Fibroblast of the aortic adventitia (primary cell): Measurements from ENCODE around the gene LINC01488. TPM values are rescaled to one million over a fixed set of nuclear protein-coding genes. Genes with fewer than 3 reads are reported as not detected.

Experiments
- DNase-seq: peaks from one replicate; pipeline ENCODE4 v3.0.0-alpha.2; 2010; ENCODE audit warnings: low read depth
- H3K4me3 ChIP-seq: 2 replicates; pipeline ENCODE4 v1.5.1; 2011; ENCODE audit warnings: low read depth, mild to moderate bottlenecking, control low read depth, low read length, moderate library complexity
- CTCF ChIP-seq: IDR thresholded peaks from 2 replicates; pipeline ENCODE4 v1.5.1; 2011; ENCODE audit warnings: mild to moderate bottlenecking, low read length, control low read depth, inconsistent platforms; ENCODE audit not compliant: insufficient read depth
- total RNA-seq: library from RNA; depleted of rRNA; stranded (reverse); fragments of >200 nt; gene quantifications from 2 replicates; pipeline ENCODE4 v1.2.3, GENCODE V29; 2012; ENCODE audit warnings: low replicate concordance

The LINC01488 gene
- total RNA-seq, 1 donor = not detected

- no peak overlapping the region for H3K4me3 ChIP-seq
- DNase-seq = no peak
- no peak for TF ChIP-seq CTCF
Observed at GRCh38 chr11:69515271-69516245, 34.1 kb downstream of the LINC01488 start.

DNA sequence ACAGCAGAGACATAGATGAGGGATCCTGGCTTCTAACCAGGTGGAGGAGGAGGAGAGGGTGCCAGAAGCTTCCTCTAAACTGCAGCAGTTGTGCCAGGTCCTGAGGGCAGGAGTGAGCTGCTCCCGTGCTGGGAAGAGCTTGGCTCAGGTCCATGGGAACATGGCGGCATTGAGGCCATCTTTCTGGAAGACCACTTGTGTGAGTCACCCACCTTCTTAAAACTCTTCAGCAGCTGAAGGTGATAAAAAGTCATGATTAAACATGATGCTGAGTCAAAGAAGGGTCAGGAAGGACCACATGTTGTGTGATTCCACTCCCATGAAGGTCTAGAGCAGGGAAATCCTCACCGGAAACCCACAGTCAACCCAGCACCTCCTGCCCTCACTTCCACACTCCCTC lies 35.1 kb downstream of the LINC01488 start:
- no peak for TF ChIP-seq CTCF
- DNase-seq = no peak
- no peak overlapping the region for H3K4me3 ChIP-seq

GRCh38 chr11:69518081-69518950 lies 36.9 kb downstream of the LINC01488 start:
- no peak overlapping the region for H3K4me3 ChIP-seq
- DNase-seq = peak; percentile 80
- no peak for TF ChIP-seq CTCF

DNA sequence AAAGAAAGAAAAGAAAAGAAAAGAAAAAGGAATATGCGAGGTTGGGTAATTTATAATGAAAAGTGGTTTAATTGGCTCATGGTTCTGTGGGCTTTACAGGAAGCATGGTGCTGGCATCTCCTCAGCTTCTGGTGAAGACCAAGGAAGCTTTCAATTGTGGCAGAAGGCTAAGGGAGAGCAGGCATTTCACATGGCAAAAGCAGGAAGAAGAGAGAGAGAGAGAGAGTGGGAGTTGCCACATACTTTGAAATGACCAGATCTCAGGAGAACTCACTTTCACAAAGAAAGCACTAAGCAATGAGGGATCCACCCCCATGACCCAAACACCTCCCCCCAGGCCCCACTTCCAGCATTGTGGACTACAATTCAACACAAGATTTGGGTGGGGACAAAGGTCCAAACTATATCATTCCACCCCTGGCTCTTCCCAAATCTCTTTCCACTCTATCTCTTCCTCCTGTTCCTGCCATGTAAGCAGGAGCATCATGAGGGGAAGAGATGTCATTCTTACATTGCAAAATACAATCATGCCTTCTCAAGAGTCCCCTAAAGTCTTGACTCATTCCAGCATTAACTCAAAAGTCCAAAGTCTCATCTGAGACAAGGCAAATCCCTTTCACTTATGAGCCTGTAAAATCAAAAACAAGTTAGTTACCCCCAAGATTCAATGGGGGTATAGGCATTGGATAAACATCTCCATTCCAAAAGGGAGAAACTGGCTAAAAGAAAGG lies 38.9 kb downstream of the LINC01488 start:
- no peak for TF ChIP-seq CTCF
- H3K4me3 ChIP-seq = no peak overlapping the region
- DNase-seq = peak; percentile 5

DNA sequence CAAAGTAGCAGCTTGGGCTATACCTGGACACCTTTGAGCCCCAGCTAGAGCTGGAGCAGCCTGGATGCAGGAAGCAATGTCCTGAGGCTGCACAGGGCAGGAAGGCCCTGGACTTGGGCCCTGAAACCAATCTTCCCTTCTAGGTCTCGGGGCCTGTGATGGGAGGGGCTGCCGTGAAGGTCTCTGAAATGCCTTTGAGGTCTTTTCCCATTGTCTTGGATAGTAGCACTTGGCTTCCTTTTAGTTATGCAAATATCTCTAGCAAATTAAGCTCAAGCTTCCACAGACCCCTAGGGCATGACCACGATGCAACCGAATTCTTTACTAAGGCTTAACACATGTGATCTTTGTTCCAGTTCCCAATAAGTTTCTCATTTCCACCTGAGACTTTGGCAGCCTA lies 40.0 kb downstream of the LINC01488 start:
- TF ChIP-seq CTCF = no peak
- no peak for DNase-seq
- no peak overlapping the region for H3K4me3 ChIP-seq

DNA sequence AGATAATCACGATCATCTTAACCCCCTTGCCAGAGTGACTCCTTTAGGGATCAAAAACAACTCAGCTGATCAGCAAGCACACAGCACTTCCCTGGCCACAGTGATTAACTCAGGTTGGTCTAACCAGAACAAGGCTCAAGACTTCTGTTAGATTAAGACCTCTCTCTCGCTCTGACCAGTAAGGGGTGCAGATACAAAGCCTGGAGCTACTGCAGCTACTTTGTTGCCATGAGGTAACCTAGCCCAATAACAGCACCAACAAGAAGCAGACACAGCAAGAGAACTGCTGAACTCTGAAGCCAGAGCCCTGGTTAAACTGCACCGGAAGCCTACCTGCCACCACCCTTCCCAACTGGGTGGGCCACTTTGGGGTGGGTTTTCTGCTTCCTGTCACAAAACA lies 42.0 kb downstream of the LINC01488 start:
- DNase-seq = no peak
- TF ChIP-seq CTCF = no peak

More for the DNA sequence above, 42.0 kb downstream of the LINC01488 start:
- no peak overlapping the region for H3K4me3 ChIP-seq
